GM23338 (cell line): Measurements from ENCODE around the gene PPL. TPM values are rescaled to one million over a fixed set of nuclear protein-coding genes. Genes with fewer than 3 reads are reported as not detected.

Experiments
- ATAC-seq: fragments of 200-7000 bp; cut with Tn5 transposase; 3 replicates; pipeline ENCODE4 v1.9.1; 2020
- DNase-seq: peaks from one replicate; pipeline ENCODE4 v3.0.0-alpha.2; 2015; ENCODE audit warnings: low spot score
- H2AFZ ChIP-seq: fragments of 200-600 bp; sonication (generic); 2 replicates; pipeline ENCODE4 v1.8.0; 2016; ENCODE audit warnings: antibody characterized with exemption, mild to moderate bottlenecking, moderate library complexity
- H3F3A ChIP-seq: fragments of 200-600 bp; sonication (generic); replicated peaks from 2 replicates; pipeline ENCODE4 v1.8.0; 2017; ENCODE audit warnings: antibody characterized with exemption, mixed run types, low read depth
- H3K27ac ChIP-seq: fragments of 200-600 bp; sonication (generic); 2 replicates; pipeline ENCODE4 v1.6.1; 2016; ENCODE audit warnings: low read depth
- H3K27me3 ChIP-seq: fragments of 200-600 bp; sonication (generic); 2 replicates; pipeline ENCODE4 v1.8.0; 2016; ENCODE audit warnings: mild to moderate bottlenecking, mixed run types, moderate library complexity; ENCODE audit not compliant: insufficient read depth
- H3K36me3 ChIP-seq: fragments of 200-600 bp; sonication (generic); 2 replicates; pipeline ENCODE4 v1.8.0; 2016; ENCODE audit warnings: mild to moderate bottlenecking; ENCODE audit not compliant: insufficient read depth
- H3K4me1 ChIP-seq: fragments of 200-600 bp; sonication (generic); 2 replicates; pipeline ENCODE4 v1.8.0; 2016; ENCODE audit warnings: mild to moderate bottlenecking, moderate library complexity; ENCODE audit not compliant: insufficient read depth
- H3K4me2 ChIP-seq: fragments of 200-600 bp; sonication (generic); 2 replicates; pipeline ENCODE4 v1.7.1; 2017; ENCODE audit warnings: mixed run types
- H3K4me3 ChIP-seq: fragments of 200-600 bp; sonication (generic); 2 replicates; pipeline ENCODE4 v1.6.1; 2016; ENCODE audit warnings: mixed run types
- H3K79me2 ChIP-seq: fragments of 200-600 bp; sonication (generic); replicated peaks from 2 replicates; pipeline ENCODE4 v1.8.0; 2017; ENCODE audit warnings: mild to moderate bottlenecking; ENCODE audit not compliant: insufficient read depth
- H3K9me2 ChIP-seq: fragments of 200-600 bp; sonication (generic); 2 replicates; pipeline ENCODE4 v1.8.0; 2017; ENCODE audit not compliant: insufficient read depth
- H4K20me1 ChIP-seq: fragments of 200-600 bp; sonication (generic); replicated peaks from 2 replicates; pipeline ENCODE4 v1.8.0; 2017; ENCODE audit warnings: mild to moderate bottlenecking; ENCODE audit not compliant: insufficient read depth
- H3K27ac Mint-ChIP-seq: 2 replicates; pipeline ENCODE4 v1.8.0; 2020; ENCODE audit warnings: inconsistent platforms, mild to moderate bottlenecking, moderate library complexity, mixed read lengths
- H3K27me3 Mint-ChIP-seq: 3 replicates; pipeline ENCODE4 v1.8.0; 2022; ENCODE audit warnings: low read depth, mild to moderate bottlenecking, moderate library complexity, mixed read lengths, inconsistent platforms; ENCODE audit not compliant: insufficient read depth, poor library complexity
- H3K36me3 Mint-ChIP-seq: 3 replicates; pipeline ENCODE4 v1.8.0; 2021; ENCODE audit warnings: low read depth, mild to moderate bottlenecking, inconsistent platforms, moderate library complexity, mixed read lengths
- H3K4me1 Mint-ChIP-seq: 3 replicates; pipeline ENCODE4 v1.8.0; 2020; ENCODE audit warnings: mild to moderate bottlenecking, inconsistent platforms, mixed read lengths
- H3K4me3 Mint-ChIP-seq: 3 replicates; pipeline ENCODE4 v1.8.0; 2021; ENCODE audit warnings: moderate library complexity, mild to moderate bottlenecking, inconsistent platforms, mixed read lengths
- H3K9me3 Mint-ChIP-seq: 3 replicates; pipeline ENCODE4 v1.8.0; 2020; ENCODE audit warnings: moderate library complexity, mild to moderate bottlenecking, inconsistent platforms, mixed read lengths
- CREB1 ChIP-seq: fragments of 250-450 bp; sonication (Bioruptor Pico); IDR thresholded peaks from 2 replicates; pipeline ENCODE4 v1.5.0; 2020; ENCODE audit warnings: low read depth, mild to moderate bottlenecking, moderate library complexity
- EZH2 ChIP-seq: fragments of 200-600 bp; sonication (generic); IDR thresholded peaks from one replicate; pipeline ENCODE4 v1.8.0; 2017; ENCODE audit warnings: antibody characterized with exemption, mild to moderate bottlenecking, low read depth; ENCODE audit not compliant: unreplicated experiment
- EZH2phosphoT487 ChIP-seq: fragments of 200-600 bp; sonication (generic); IDR thresholded peaks from one replicate; pipeline ENCODE4 v1.8.1; 2018; ENCODE audit warnings: antibody characterized with exemption; ENCODE audit not compliant: unreplicated experiment
- JUNB ChIP-seq: IDR thresholded peaks from one replicate; pipeline ENCODE4 v1.6.1; 2016; ENCODE audit warnings: antibody characterized with exemption; ENCODE audit not compliant: unreplicated experiment
- NANOG ChIP-seq: IDR thresholded peaks from 2 replicates; pipeline ENCODE4 v1.6.1; 2016; ENCODE audit warnings: antibody characterized with exemption, borderline replicate concordance
- POLR2AphosphoS5 ChIP-seq: IDR thresholded peaks from 2 replicates; pipeline ENCODE4 v1.6.1; 2016; ENCODE audit warnings: antibody characterized with exemption, low read depth
- STAT1 ChIP-seq: IDR thresholded peaks from one replicate; pipeline ENCODE4 v1.6.1; 2016; ENCODE audit warnings: antibody characterized with exemption; ENCODE audit not compliant: unreplicated experiment
- ZNF114 ChIP-seq: fragments of 250-450 bp; sonication (Bioruptor Pico); IDR thresholded peaks from 2 replicates; pipeline ENCODE4 v1.5.0; 2020; ENCODE audit warnings: mild to moderate bottlenecking, moderate library complexity
- ZNF331 ChIP-seq: fragments of 250-450 bp; sonication (Bioruptor Pico); IDR thresholded peaks from 2 replicates; pipeline ENCODE4 v1.5.0; 2020; ENCODE audit warnings: low read depth, mild to moderate bottlenecking, moderate library complexity
- polyA plus RNA-seq: library from polyadenylated mRNA; unstranded; fragments of >200 nt; fragmentation: Nextera tagmentation; extraction: Ambion mirVana; gene quantifications from 2 replicates; pipeline ENCODE4 v1.2.1, GENCODE V29; 2016
- total RNA-seq: library from RNA; depleted of rRNA; stranded (reverse); fragments of >200 nt; shearing (Covaris generic); gene quantifications from 2 replicates; pipeline ENCODE4 v1.2.3, GENCODE V29; 2014
- TF ChIP-seq, protein P1 (sequence below): IDR thresholded peaks from one replicate; pipeline ENCODE4 v1.6.1; 2018; ENCODE audit warnings: antibody characterized with exemption; ENCODE audit not compliant: unreplicated experiment
- TF ChIP-seq, protein P2 (sequence below): IDR thresholded peaks from 2 replicates; pipeline ENCODE4 v1.6.1; 2016; ENCODE audit warnings: antibody characterized with exemption
- TF ChIP-seq, protein P3 (sequence below): fragments of 250-450 bp; sonication (Bioruptor Pico); IDR thresholded peaks from 2 replicates; pipeline ENCODE4 v1.5.0; 2020; ENCODE audit warnings: mild to moderate bottlenecking, moderate library complexity
- TF ChIP-seq, protein P4 (sequence below), 2 experiments: fragments of 200-600 bp in 1 of 2; sonication (generic) in 1 of 2; conservative IDR thresholded peaks; 2 replicates each; pipeline versions ENCODE4 v1.5.1 to v1.6.1; 2016 to 2017; ENCODE audit warnings: antibody characterized with exemption in 2 of 2, low read depth in 2 of 2, mild to moderate bottlenecking in 2 of 2, moderate library complexity in 1 of 2

The PPL gene
- total and polyA plus RNA-seq, 2 experiments from 2014 or later: 10.6 to 31.7 TPM

DNA sequence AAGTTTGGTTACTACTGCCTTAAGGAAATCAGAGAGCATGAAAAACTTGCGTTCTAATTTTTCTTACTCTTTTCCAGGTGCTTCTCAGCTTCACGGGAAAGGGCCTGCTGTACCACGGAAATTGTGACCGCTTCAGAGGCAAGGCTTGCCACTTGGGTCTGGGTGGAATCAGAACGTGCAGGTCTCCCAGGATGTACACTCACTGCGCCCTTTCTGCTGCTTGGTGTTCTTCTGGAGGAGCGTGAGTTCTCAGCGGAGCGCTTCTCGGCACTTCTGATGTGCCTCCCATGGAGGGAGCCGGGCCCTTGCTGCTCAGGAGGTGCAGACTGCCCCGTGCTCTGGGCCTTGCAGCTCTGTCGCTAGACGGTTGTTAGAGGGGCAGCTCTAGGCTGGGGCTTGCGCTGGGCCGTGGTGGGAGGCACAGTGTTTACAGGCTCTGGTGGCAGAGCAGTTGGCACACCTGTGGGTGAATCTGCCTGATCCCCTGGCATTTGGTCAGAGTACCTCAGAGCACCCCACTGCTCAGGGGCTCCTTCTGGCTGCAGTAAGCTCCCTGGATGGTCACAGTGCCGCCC, 56.9 kb downstream of the PPL start:
- no peak overlapping the region for H3K4me2 ChIP-seq
- no peaks in the 10 kb centered on the region for H3K27me3 ChIP-seq
- no peaks in the 10 kb centered on the region for H3K4me1 ChIP-seq
- TF ChIP-seq POLR2AphosphoS5: no peak
- no peak for TF ChIP-seq EZH2phosphoT487
- no peak for TF ChIP-seq JUNB
- TF ChIP-seq CREB1 (CRISPR knock-in tag): no peak
- no peak for TF ChIP-seq EZH2
- TF ChIP-seq, protein P1, sequence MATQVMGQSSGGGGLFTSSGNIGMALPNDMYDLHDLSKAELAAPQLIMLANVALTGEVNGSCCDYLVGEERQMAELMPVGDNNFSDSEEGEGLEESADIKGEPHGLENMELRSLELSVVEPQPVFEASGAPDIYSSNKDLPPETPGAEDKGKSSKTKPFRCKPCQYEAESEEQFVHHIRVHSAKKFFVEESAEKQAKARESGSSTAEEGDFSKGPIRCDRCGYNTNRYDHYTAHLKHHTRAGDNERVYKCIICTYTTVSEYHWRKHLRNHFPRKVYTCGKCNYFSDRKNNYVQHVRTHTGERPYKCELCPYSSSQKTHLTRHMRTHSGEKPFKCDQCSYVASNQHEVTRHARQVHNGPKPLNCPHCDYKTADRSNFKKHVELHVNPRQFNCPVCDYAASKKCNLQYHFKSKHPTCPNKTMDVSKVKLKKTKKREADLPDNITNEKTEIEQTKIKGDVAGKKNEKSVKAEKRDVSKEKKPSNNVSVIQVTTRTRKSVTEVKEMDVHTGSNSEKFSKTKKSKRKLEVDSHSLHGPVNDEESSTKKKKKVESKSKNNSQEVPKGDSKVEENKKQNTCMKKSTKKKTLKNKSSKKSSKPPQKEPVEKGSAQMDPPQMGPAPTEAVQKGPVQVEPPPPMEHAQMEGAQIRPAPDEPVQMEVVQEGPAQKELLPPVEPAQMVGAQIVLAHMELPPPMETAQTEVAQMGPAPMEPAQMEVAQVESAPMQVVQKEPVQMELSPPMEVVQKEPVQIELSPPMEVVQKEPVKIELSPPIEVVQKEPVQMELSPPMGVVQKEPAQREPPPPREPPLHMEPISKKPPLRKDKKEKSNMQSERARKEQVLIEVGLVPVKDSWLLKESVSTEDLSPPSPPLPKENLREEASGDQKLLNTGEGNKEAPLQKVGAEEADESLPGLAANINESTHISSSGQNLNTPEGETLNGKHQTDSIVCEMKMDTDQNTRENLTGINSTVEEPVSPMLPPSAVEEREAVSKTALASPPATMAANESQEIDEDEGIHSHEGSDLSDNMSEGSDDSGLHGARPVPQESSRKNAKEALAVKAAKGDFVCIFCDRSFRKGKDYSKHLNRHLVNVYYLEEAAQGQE: no peak
- no peak for TF ChIP-seq NANOG
- TF ChIP-seq, protein P2, sequence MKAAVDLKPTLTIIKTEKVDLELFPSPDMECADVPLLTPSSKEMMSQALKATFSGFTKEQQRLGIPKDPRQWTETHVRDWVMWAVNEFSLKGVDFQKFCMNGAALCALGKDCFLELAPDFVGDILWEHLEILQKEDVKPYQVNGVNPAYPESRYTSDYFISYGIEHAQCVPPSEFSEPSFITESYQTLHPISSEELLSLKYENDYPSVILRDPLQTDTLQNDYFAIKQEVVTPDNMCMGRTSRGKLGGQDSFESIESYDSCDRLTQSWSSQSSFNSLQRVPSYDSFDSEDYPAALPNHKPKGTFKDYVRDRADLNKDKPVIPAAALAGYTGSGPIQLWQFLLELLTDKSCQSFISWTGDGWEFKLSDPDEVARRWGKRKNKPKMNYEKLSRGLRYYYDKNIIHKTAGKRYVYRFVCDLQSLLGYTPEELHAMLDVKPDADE: no peak
- no peak for TF ChIP-seq ZNF331 (CRISPR knock-in tag)
- TF ChIP-seq ZNF114 (CRISPR knock-in tag): no peak
- no peak for TF ChIP-seq STAT1
- TF ChIP-seq, protein P3, sequence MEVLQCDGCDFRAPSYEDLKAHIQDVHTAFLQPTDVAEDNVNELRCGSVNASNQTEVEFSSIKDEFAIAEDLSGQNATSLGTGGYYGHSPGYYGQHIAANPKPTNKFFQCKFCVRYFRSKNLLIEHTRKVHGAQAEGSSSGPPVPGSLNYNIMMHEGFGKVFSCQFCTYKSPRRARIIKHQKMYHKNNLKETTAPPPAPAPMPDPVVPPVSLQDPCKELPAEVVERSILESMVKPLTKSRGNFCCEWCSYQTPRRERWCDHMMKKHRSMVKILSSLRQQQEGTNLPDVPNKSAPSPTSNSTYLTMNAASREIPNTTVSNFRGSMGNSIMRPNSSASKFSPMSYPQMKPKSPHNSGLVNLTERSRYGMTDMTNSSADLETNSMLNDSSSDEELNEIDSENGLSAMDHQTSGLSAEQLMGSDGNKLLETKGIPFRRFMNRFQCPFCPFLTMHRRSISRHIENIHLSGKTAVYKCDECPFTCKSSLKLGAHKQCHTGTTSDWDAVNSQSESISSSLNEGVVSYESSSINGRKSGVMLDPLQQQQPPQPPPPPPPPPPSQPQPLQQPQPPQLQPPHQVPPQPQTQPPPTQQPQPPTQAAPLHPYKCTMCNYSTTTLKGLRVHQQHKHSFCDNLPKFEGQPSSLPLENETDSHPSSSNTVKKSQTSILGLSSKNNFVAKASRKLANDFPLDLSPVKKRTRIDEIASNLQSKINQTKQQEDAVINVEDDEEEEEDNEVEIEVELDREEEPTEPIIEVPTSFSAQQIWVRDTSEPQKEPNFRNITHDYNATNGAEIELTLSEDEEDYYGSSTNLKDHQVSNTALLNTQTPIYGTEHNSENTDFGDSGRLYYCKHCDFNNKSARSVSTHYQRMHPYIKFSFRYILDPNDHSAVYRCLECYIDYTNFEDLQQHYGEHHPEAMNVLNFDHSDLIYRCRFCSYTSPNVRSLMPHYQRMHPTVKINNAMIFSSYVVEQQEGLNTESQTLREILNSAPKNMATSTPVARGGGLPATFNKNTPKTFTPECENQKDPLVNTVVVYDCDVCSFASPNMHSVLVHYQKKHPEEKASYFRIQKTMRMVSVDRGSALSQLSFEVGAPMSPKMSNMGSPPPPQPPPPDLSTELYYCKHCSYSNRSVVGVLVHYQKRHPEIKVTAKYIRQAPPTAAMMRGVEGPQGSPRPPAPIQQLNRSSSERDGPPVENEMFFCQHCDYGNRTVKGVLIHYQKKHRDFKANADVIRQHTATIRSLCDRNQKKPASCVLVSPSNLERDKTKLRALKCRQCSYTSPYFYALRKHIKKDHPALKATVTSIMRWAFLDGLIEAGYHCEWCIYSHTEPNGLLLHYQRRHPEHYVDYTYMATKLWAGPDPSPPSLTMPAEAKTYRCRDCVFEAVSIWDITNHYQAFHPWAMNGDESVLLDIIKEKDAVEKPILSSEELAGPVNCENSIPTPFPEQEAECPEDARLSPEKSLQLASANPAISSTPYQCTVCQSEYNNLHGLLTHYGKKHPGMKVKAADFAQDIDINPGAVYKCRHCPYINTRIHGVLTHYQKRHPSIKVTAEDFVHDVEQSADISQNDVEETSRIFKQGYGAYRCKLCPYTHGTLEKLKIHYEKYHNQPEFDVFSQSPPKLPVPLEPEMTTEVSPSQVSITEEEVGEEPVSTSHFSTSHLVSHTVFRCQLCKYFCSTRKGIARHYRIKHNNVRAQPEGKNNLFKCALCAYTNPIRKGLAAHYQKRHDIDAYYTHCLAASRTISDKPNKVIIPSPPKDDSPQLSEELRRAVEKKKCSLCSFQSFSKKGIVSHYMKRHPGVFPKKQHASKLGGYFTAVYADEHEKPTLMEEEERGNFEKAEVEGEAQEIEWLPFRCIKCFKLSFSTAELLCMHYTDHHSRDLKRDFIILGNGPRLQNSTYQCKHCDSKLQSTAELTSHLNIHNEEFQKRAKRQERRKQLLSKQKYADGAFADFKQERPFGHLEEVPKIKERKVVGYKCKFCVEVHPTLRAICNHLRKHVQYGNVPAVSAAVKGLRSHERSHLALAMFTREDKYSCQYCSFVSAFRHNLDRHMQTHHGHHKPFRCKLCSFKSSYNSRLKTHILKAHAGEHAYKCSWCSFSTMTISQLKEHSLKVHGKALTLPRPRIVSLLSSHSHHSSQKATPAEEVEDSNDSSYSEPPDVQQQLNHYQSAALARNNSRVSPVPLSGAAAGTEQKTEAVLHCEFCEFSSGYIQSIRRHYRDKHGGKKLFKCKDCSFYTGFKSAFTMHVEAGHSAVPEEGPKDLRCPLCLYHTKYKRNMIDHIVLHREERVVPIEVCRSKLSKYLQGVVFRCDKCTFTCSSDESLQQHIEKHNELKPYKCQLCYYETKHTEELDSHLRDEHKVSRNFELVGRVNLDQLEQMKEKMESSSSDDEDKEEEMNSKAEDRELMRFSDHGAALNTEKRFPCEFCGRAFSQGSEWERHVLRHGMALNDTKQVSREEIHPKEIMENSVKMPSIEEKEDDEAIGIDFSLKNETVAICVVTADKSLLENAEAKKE (CRISPR knock-in tag): no peak
- TF ChIP-seq, protein P4, sequence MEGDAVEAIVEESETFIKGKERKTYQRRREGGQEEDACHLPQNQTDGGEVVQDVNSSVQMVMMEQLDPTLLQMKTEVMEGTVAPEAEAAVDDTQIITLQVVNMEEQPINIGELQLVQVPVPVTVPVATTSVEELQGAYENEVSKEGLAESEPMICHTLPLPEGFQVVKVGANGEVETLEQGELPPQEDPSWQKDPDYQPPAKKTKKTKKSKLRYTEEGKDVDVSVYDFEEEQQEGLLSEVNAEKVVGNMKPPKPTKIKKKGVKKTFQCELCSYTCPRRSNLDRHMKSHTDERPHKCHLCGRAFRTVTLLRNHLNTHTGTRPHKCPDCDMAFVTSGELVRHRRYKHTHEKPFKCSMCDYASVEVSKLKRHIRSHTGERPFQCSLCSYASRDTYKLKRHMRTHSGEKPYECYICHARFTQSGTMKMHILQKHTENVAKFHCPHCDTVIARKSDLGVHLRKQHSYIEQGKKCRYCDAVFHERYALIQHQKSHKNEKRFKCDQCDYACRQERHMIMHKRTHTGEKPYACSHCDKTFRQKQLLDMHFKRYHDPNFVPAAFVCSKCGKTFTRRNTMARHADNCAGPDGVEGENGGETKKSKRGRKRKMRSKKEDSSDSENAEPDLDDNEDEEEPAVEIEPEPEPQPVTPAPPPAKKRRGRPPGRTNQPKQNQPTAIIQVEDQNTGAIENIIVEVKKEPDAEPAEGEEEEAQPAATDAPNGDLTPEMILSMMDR (conservative IDR thresholded peaks at IDR 0.05; ENCODE audit: low read depth in 2 of 2): no peak
- no peak overlapping the region for H2AFZ ChIP-seq
- H3K9me2 ChIP-seq: no peaks in the 10 kb centered on the region
- Mint-ChIP-seq H3K4me3 (no peak overlapping the region), H3K9me3 (no peaks in the 10 kb centered on the region; the same call in 1 of the 3 replicates), H3K36me3 (peaks cover 78% of the 10 kb centered on the region), H3K4me1 (no peaks in the 10 kb centered on the region; the same call in 2 of the 3 replicates), H3K27me3 (peaks cover 5% of the 10 kb centered on the region), H3K27ac (no peak overlapping the region)
- H3K4me3 ChIP-seq: no peak overlapping the region
- H3F3A ChIP-seq: 0 out of 2 replicates have a peak, but pooled peaks cover 4% of the 10 kb centered on the region
- H3K79me2 ChIP-seq: no peaks in the 10 kb centered on the region
- no peak for DNase-seq
- H4K20me1 ChIP-seq: peaks cover 5% of the 10 kb centered on the region; the same call in 1 of the 2 replicates
- H3K27ac ChIP-seq: no peak overlapping the region
- peaks cover 33% of the 10 kb centered on the region for H3K36me3 ChIP-seq
- ATAC-seq: no peak
